B cell (primary cell): ENCODE measurements around the gene TTC28. TPM values are rescaled to one million over a fixed set of nuclear protein-coding genes. Genes with fewer than 3 reads are reported as not detected.

Experiments used
- ATAC-seq: fragments of 200-7000 bp; cut with Tn5 transposase; one replicate; pipeline ENCODE4 v1.10.0; 2021; ENCODE audit warnings: low read depth, mild to moderate bottlenecking, moderate number of reproducible peaks, moderate library complexity
- CTCF ChIA-PET: fragments of 350-600 bp; sonication (Branson Sonifier 250); formaldehyde crosslinking; loops from one replicate; lab custom pipeline; 2021; ENCODE audit warnings: antibody characterized with exemption, inconsistent platforms; lab: Charles Lee
- POLR2A ChIA-PET: fragments of 350-600 bp; sonication (Branson Sonifier 250); formaldehyde crosslinking; loops from one replicate; lab custom pipeline; 2021; ENCODE audit warnings: antibody characterized with exemption; lab: Charles Lee
- DNase-seq: peaks from one replicate; pipeline ENCODE4 v3.0.0; 2013
- H2AFZ ChIP-seq: 2 replicates; pipeline ENCODE4 v1.6.1; 2012; ENCODE audit warnings: mild to moderate bottlenecking, low read depth, low read length; ENCODE audit not compliant: insufficient read depth, poor library complexity, severe bottlenecking
- H3K27ac ChIP-seq, 2 donors: 1 replicate in 1 of 2; 2 replicates in 1 of 2; pipeline ENCODE4 v1.5.1; 2012 to 2013; ENCODE audit warnings: low read length in 2 of 2, mild to moderate bottlenecking in 2 of 2, moderate library complexity in 1 of 2
- H3K27me3 ChIP-seq, 4 experiments: fragments of 200-600 bp in 1 of 4; sonication (generic) in 1 of 4; replicated peaks in 1 of 4; 1 replicate in 2 of 4; 2 replicates in 2 of 4; pipeline versions ENCODE4 v1.6.1 to v1.7.0; 2013 to 2016; ENCODE audit warnings: low read length in 3 of 4, mild to moderate bottlenecking in 2 of 4, mixed read lengths in 1 of 4, moderate library complexity in 1 of 4; ENCODE audit not compliant: insufficient read depth in 4 of 4, control insufficient read depth in 3 of 4; ENCODE audit errors: control extremely low read depth in 1 of 4
- H3K36me3 ChIP-seq, 2 experiments: replicated peaks in 1 of 2; 1 replicate in 1 of 2; 2 replicates in 1 of 2; pipeline versions ENCODE4 v1.6.1 to v1.7.1; 2013; ENCODE audit warnings: low read length in 1 of 2; ENCODE audit not compliant: insufficient read depth in 2 of 2, control insufficient read depth in 1 of 2; ENCODE audit errors: control extremely low read depth in 1 of 2, extremely low read depth in 1 of 2
- H3K4me1 ChIP-seq, 2 donors: fragments of 200-600 bp in 1 of 2; sonication (generic) in 1 of 2; 1 replicate in 1 of 2; 2 replicates in 1 of 2; pipeline versions ENCODE4 v1.5.1 to v1.6.1; 2013 to 2017; ENCODE audit warnings: low read length in 2 of 2; ENCODE audit not compliant: control insufficient read depth in 2 of 2, insufficient read depth in 2 of 2
- H3K4me2 ChIP-seq: replicated peaks from 2 replicates; pipeline ENCODE3; 2012; ENCODE audit warnings: mild to moderate bottlenecking, low read depth, low read length; ENCODE audit not compliant: poor library complexity, severe bottlenecking
- H3K4me3 ChIP-seq, 5 experiments: fragments of 200-600 bp in 1 of 5; sonication (generic) in 1 of 5; 1 replicate in 3 of 5; 2 replicates in 2 of 5; pipeline versions ENCODE4 v1.5.1 to v1.7.0; 2011 to 2016; ENCODE audit warnings: low read length in 4 of 5, mild to moderate bottlenecking in 4 of 5, low read depth in 2 of 5, control low read depth in 1 of 5, moderate library complexity in 1 of 5; ENCODE audit not compliant: insufficient read depth in 1 of 5; ENCODE audit errors: control extremely low read depth in 1 of 5, extremely low read depth in 1 of 5
- H3K79me2 ChIP-seq: fragments of 200-600 bp; sonication (generic); one replicate; pipeline ENCODE4 v1.6.0; 2016; ENCODE audit warnings: low read length; ENCODE audit not compliant: control insufficient read depth, insufficient read depth
- H3K9ac ChIP-seq: fragments of 200-600 bp; sonication (generic); 2 replicates; pipeline ENCODE4 v1.6.1; 2017; ENCODE audit warnings: mild to moderate bottlenecking, low read length, moderate library complexity
- H3K9me3 ChIP-seq, 3 donors: one replicate each; pipeline versions ENCODE4 v1.6.1 to v1.7.1; 2013; ENCODE audit warnings: low read length in 2 of 3; ENCODE audit not compliant: control insufficient read depth in 2 of 3, insufficient read depth in 1 of 3; ENCODE audit errors: control extremely low read depth in 1 of 3
- H4K20me1 ChIP-seq: 2 replicates; pipeline ENCODE4 v1.6.0; 2012; ENCODE audit warnings: mild to moderate bottlenecking, low read length; ENCODE audit not compliant: insufficient read depth, control insufficient read depth, poor library complexity, severe bottlenecking
- H3K27ac Mint-ChIP-seq: one replicate; pipeline ENCODE4 v1.8.0; 2021; ENCODE audit warnings: mixed read lengths
- H3K27me3 Mint-ChIP-seq: one replicate; pipeline ENCODE4 v1.8.0; 2021; ENCODE audit warnings: mixed read lengths
- H3K4me1 Mint-ChIP-seq: one replicate; pipeline ENCODE4 v1.8.0; 2021; ENCODE audit warnings: mixed read lengths
- H3K4me3 Mint-ChIP-seq: one replicate; pipeline ENCODE4 v1.8.0; 2021; ENCODE audit warnings: mixed read lengths
- H3K9me3 Mint-ChIP-seq: one replicate; pipeline ENCODE4 v1.8.0; 2022; ENCODE audit warnings: mixed read lengths; ENCODE audit not compliant: insufficient read depth
- EZH2 ChIP-seq: IDR thresholded peaks from 2 replicates; pipeline ENCODE4 v1.6.1; 2012; ENCODE audit warnings: borderline replicate concordance, low read depth, mild to moderate bottlenecking, moderate library complexity, low read length; ENCODE audit not compliant: insufficient read depth, poor library complexity, severe bottlenecking
- WGBS: methylation state at CpG from one replicate; pipeline ENCODE4 v1.1.5; 2013; ENCODE audit warnings: missing lambda C conversion rate; ENCODE audit not compliant: insufficient coverage; 5-methylcytosine and 5-hydroxymethylcytosine counted together
- intact Hi-C: fragments of 100-400 bp; cut with micrococcal nuclease; formaldehyde crosslinking; loops from one replicate; pipeline ENCODE4 v1.10.0; 2022
- polyA plus RNA-seq: library from polyadenylated mRNA; depleted of rRNA; stranded (reverse); fragments of >200 nt; gene quantifications from 2 replicates; pipeline ENCODE4 v1.2.3, GENCODE V29; 2012
- total RNA-seq, 2 donors: library from RNA; stranded (reverse); fragments of 120-200 nt in 1 of 2; gene quantifications; 1 replicate in 1 of 2; 2 replicates in 1 of 2; pipeline versions ENCODE4 v1.2.3 to v1.2.4, GENCODE V29; 2013 to 2022
- TF ChIP-seq, protein P1 (sequence below): fragments of 200-600 bp; IDR thresholded peaks from one replicate; pipeline ENCODE4 v1.8.0; 2022; ENCODE audit warnings: antibody characterized with exemption, mild to moderate bottlenecking

TTC28 gene
- total and polyA plus RNA-seq, 2 donors (not counting 1 experiment from before 2014, with no cell fraction given): 4.5 to 7.3 TPM

DNA sequence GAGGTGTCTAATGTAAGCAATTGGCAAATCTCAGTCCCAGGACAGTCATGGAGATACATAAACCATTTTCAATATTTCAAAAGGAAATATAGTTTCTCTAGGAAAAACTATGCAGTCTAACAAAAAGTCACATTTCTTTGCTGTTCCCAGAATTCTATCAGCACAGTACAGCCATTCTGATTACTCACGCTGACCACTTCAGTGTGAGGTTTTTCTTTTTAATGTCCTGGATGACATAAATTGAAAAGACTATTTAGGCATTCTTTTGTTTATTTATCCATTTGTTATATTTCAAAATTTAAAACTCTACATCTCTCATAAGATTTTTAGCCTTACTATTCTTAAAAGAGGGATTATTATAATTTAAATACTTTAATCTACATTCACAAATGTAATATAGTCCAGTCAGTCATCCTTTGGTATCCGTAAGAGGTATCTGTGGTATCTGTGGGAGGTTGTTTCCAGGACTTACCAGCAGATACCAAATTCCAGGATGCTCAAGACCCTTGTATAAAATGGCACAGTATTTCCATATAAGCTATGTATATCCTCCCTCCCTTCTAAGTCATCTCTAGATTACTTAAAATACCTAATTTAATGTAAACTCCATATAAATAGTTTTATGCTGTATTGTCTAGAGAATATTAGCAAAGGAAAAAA, 429.5 kb downstream of the TTC28 start:
- no peaks in the 10 kb centered on the region for H3K4me1 ChIP-seq
- ChIA-PET CTCF (no interaction called here), POLR2A (no interaction called here)
- ATAC-seq (no peak), DNase-seq (no peak)
- no peak overlapping the region for H3K9ac ChIP-seq
- H3K4me1 Mint-ChIP-seq: no peaks in the 10 kb centered on the region
- no CpG with 5 or more reads among the region's 2 CpGs for WGBS
- no peak overlapping the region for H3K4me3 Mint-ChIP-seq
- no peaks in the 10 kb centered on the region for H3K79me2 ChIP-seq
- no peaks in the 10 kb centered on the region for H3K9me3 ChIP-seq
- H3K27me3 Mint-ChIP-seq: peaks cover 3% of the 10 kb centered on the region
- H4K20me1 ChIP-seq: no peaks in the 10 kb centered on the region
- H3K4me3 ChIP-seq: no peak overlapping the region
- no peaks in the 10 kb centered on the region for H3K36me3 ChIP-seq
- intact Hi-C loops: no loop called here
- H3K27ac Mint-ChIP-seq: no peak overlapping the region
- no peaks in the 10 kb centered on the region for H3K9me3 Mint-ChIP-seq
- peaks cover 0 to 3% (median 0%) of the 10 kb centered on the region in 4 experiments for H3K27me3 ChIP-seq
- TF ChIP-seq EZH2: no peak
- TF ChIP-seq, protein P1, sequence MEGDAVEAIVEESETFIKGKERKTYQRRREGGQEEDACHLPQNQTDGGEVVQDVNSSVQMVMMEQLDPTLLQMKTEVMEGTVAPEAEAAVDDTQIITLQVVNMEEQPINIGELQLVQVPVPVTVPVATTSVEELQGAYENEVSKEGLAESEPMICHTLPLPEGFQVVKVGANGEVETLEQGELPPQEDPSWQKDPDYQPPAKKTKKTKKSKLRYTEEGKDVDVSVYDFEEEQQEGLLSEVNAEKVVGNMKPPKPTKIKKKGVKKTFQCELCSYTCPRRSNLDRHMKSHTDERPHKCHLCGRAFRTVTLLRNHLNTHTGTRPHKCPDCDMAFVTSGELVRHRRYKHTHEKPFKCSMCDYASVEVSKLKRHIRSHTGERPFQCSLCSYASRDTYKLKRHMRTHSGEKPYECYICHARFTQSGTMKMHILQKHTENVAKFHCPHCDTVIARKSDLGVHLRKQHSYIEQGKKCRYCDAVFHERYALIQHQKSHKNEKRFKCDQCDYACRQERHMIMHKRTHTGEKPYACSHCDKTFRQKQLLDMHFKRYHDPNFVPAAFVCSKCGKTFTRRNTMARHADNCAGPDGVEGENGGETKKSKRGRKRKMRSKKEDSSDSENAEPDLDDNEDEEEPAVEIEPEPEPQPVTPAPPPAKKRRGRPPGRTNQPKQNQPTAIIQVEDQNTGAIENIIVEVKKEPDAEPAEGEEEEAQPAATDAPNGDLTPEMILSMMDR: no peak
- no peak overlapping the region for H3K4me2 ChIP-seq
- no peak overlapping the region for H2AFZ ChIP-seq
- no peak overlapping the region for H3K27ac ChIP-seq

- no CpG with 5 or more reads among the region's 2 CpGs for WGBS
- intact Hi-C loops: no loop called here
- Histone ChIP-seq H4K20me1 (no peaks in the 10 kb centered on the region), H3K79me2 (no peaks in the 10 kb centered on the region), H2AFZ (no peak overlapping the region), H3K27me3 (no peaks in the 10 kb centered on the region), H3K4me2 (no peak overlapping the region), H3K36me3 (no peaks in the 10 kb centered on the region), H3K4me3 (no peak overlapping the region), H3K4me1 (no peaks in the 10 kb centered on the region), H3K9me3 (no peaks in the 10 kb centered on the region), H3K9ac (no peak overlapping the region), H3K27ac (no peak overlapping the region)
- no peak for DNase-seq
- Mint-ChIP-seq H3K9me3 (no peaks in the 10 kb centered on the region), H3K4me3 (no peak overlapping the region), H3K4me1 (no peaks in the 10 kb centered on the region), H3K27me3 (no peaks in the 10 kb centered on the region), H3K27ac (no peak overlapping the region)
- CTCF ChIA-PET: no interaction called here
- POLR2A ChIA-PET: no interaction called here
- ATAC-seq: no peak
- no peak for TF ChIP-seq EZH2
- TF ChIP-seq, protein P1: no peak
These were observed 430.2 kb downstream of the TTC28 start for GRCh38 chr22:28249402-28249801.
